Measurements from ENCODE around the gene STUB1.

The STUB1 gene

GRCh38 chr16:673399-673991 lies 6.7 kb upstream of the STUB1 start:
- no peak for TF ChIP-seq FOXP2 (optimal IDR thresholded peaks at IDR 0.05; ENCODE audit: borderline replicate concordance, extremely low read depth, extremely low read length, insufficient read depth)
- no peak for TF ChIP-seq REST (IDR thresholded peaks at IDR 0.05; ENCODE audit: insufficient read depth in 1 of 2, low read depth in 2 of 2, low read length in 2 of 2)
- no peak for TF ChIP-seq TAF1 (IDR thresholded peaks at IDR 0.05; ENCODE audit: borderline replicate concordance, insufficient read depth, low read length)
- TF ChIP-seq POLR2AphosphoS5 (IDR thresholded peaks at IDR 0.05; ENCODE audit: low read depth, low read length) = no peak
- TF ChIP-seq SIN3A (IDR thresholded peaks at IDR 0.05; ENCODE audit: borderline replicate concordance, insufficient read depth, low read length) = no peak

DNA sequence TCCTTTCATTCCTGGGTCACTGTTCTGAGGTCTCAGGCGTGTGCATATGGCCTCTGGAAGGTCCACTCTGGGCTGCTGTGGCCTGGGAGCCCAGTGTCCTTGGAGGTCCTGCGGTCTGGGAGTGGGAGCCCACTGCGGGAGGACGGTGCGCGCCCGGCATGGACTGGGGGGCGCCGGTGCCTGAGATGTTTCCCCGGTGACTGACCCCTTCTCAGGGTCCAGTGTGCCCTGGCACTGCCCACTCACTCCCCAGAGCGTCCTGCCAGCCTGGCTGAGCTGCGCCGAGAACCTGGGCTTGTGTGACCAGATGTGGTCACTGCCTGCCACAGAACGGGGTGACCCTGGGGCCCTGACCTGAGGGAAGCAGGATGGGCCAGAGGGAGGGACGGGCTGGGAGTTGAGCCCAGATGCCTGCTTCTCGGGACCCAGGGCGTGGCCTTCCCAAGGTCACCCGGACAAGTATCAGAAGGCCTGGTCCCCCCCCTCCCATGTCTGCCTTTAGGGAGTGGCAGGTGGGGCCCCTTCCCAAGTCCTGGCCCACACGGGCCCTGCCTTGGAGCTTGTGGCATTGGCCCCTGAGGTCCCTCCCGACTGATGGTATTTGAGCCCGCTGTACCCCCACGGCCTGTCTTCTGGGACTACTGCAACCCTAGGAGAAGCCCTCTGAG lies 5.9 kb upstream of the STUB1 start:
- TF ChIP-seq TAF1 (IDR thresholded peaks at IDR 0.05; ENCODE audit: borderline replicate concordance, insufficient read depth, low read length) (no peak), POLR2AphosphoS5 (IDR thresholded peaks at IDR 0.05; ENCODE audit: low read depth, low read length) (no peak), REST (IDR thresholded peaks at IDR 0.05; ENCODE audit: insufficient read depth in 1 of 2, low read depth in 2 of 2, low read length in 2 of 2) (no peak), FOXP2 (optimal IDR thresholded peaks at IDR 0.05; ENCODE audit: borderline replicate concordance, extremely low read depth, extremely low read length, insufficient read depth) (no peak), SIN3A (IDR thresholded peaks at IDR 0.05; ENCODE audit: borderline replicate concordance, insufficient read depth, low read length) (no peak)

DNA sequence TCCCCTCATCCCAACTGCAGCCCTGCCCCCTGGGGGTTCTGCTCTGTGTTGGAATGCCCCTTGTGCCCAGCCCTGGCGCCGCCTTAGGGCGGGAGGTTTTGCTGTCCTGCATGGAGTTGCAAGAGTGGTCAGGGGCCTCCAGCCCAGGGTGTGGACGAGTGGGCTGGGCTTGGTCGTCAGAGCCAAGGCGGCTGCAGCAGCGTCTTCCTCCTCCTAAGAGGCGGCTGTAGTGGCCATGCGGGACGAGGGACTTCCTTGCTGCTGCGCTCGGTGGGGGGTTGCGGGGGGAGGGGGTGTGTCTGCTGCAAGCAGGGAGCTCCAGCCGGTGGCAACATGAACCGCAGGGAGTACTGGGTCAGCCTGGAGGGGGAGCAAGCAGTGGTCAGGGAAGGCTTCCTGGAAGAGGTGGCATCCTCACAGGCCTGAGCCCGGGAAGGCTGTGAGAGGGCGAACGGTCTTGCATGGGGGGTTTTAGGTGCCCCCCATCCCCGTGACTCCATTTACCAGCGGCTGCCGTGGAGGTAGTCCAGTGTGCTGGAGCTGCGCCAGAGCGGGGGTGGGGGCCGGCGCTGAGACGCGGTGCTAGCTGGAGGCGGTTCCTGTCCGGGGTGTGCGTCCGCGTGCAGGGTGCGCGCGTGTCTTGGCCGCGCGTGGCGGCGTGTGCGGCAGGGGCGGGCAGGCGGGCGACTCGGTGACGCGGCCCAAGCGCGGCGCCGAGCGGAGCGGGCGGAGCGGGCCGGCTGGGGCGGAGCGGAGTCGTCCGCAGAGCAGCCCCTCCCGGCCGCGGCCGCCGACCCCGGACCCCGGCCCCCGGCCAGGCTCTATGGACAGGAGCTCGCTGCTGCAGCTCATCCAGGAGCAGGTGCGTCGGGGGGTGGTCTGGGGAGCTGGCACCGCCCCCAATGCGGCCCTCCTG lies 5.0 kb upstream of the STUB1 start, which contains the start of gene RHBDL1:
RHBDL1 (plus strand) TSS at position 704 of the 916 bp plus-strand sequence; CDS start at position 824, 120 bp downstream.
- TF ChIP-seq TAF1 (IDR thresholded peaks at IDR 0.05; ENCODE audit: borderline replicate concordance, insufficient read depth, low read length) = no peak
- TF ChIP-seq REST (IDR thresholded peaks at IDR 0.05; ENCODE audit: insufficient read depth in 1 of 2, low read depth in 2 of 2, low read length in 2 of 2) = no peak
- no peak for TF ChIP-seq FOXP2 (optimal IDR thresholded peaks at IDR 0.05; ENCODE audit: borderline replicate concordance, extremely low read depth, extremely low read length, insufficient read depth)
- no peak; the same call in 1 of the 2 replicates for TF ChIP-seq POLR2AphosphoS5 (IDR thresholded peaks at IDR 0.05; ENCODE audit: low read depth, low read length)
- TF ChIP-seq SIN3A (IDR thresholded peaks at IDR 0.05; ENCODE audit: borderline replicate concordance, insufficient read depth, low read length) = no peak

- no peak for TF ChIP-seq POLR2AphosphoS5 (IDR thresholded peaks at IDR 0.05; ENCODE audit: low read depth, low read length)
- no peak for TF ChIP-seq TAF1 (IDR thresholded peaks at IDR 0.05; ENCODE audit: borderline replicate concordance, insufficient read depth, low read length)
- TF ChIP-seq FOXP2 (optimal IDR thresholded peaks at IDR 0.05; ENCODE audit: borderline replicate concordance, extremely low read depth, extremely low read length, insufficient read depth) = no peak
- TF ChIP-seq SIN3A (IDR thresholded peaks at IDR 0.05; ENCODE audit: borderline replicate concordance, insufficient read depth, low read length) = no peak
- no peak for TF ChIP-seq REST (IDR thresholded peaks at IDR 0.05; ENCODE audit: insufficient read depth in 1 of 2, low read depth in 2 of 2, low read length in 2 of 2)
Measured at GRCh38 chr16:675884-676564, 4.2 kb upstream of the STUB1 start.
